GM21390 (cell line): ENCODE data around the gene GSDME.
"Not testable (repeated sequence)": the region's sequence is repeated elsewhere in the genome, so short reads cannot be mapped to it uniquely, and the experiment has no call there.

Experiments
- ATAC-seq: cut with Tn5 transposase; IDR thresholded peaks from one replicate; pipeline ENCODE4 v1.9.1; 2021; ENCODE audit not compliant: unreplicated experiment

Gene GSDME

GRCh38 chr7:24757353-24758275 is at the start of gene GSDME:
GSDME (minus strand) TSS chr7:24757464; CDS start chr7:24749774, 7,690 bp downstream.
- peak; percentile 51 for ATAC-seq

DNA sequence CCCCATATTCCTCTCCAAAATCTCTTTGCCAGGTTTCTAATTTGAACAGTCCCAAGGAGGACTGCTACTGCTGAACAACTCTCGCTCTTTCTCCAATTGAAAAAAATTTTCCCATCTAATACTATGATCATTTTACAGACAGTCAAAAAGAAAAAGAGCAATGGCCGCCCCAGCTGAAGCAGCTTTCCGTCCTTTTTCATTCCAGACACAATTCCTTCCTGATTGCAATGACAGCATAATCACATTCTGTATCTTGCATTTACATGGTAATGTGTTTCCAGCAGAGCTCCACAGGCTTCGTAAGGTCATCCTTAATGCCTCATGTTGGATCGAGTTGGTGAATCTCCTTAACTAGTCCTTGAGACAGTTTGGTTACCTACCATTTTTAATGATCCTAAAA is 45.0 kb upstream of the GSDME start:
- ATAC-seq: no peak

DNA sequence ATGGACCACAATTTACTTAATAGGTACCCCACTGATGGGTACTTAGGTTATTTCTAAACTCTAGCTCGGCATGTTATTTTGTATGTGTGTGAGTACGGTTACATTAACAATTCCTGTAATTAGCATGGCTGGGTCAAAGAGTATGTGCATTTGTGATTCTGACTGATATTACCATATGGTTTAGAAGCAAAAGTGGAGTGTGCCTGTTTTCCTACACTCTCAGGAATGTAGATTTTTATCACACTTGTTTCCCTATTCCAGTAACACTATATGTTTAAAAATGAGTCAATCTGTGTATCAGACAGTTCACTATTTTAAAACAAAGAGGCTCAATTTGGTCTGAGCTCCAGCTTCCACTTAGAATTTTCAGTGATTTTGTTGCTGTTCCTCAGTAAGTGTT is 44.6 kb upstream of the GSDME start:
- ATAC-seq: no peak

DNA sequence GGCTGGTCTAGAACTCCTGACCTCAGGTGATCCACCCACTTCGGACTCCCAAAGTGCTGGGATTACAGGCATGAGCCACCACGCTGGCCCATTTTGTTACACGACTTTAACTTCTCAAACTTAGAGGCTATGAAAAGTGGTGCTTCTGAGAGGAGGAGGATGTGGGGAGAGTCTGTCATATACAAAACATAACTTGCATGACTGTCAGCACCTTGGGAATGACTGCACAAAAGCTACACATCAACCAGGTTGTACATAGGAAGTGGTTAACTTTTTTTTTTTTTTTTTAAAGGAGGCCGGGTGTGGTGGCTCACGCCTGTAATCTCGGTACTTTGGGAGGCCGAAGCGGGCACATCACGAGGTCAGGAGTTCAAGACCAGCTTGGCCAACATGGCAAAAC is 43.4 kb upstream of the GSDME start:
- no peak for ATAC-seq

- no peak for ATAC-seq
Measured at GRCh38 chr7:24800073-24800472, 42.8 kb upstream of the GSDME start.

- no peak for ATAC-seq
Measured at GRCh38 chr7:24799506-24799905, 42.2 kb upstream of the GSDME start.

DNA sequence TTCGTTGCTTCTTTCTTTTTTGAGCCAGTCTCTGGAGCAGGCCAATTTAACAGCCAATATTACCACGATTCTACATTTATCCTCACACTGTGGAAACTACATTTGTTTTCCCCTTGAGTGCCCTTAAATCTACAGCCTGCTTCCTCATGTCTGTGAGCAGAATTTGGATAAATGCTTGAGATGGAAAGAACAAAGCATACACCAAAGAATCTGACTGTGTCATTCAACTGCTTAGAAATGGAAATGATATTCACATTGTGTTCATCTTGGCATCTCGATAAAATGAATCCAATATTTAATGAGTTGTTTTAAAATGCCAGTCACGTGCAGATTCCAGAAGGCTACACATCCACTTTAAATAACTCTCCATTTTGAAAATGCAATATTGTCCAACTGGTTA is 41.0 kb upstream of the GSDME start:
- no peak for ATAC-seq

DNA sequence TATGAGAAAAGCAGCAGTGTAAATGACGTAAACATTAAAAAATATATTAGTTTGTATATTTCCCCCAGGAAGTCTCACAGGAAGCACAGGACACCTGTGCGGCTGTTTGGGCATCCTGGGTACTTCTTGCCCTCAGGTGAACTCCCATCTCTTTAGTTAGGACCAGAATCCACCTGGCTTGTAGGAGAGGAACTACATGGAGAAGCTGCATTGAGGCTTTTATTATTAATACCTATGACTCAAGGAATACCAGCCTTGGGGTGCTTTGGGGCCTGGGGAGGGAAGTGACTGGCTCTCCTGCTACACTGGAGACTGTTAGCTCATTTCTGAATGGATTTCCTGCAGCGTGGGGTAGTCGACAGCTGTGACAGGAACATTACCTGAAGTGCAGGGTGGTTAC is 40.0 kb upstream of the GSDME start:
- no peak for ATAC-seq

DNA sequence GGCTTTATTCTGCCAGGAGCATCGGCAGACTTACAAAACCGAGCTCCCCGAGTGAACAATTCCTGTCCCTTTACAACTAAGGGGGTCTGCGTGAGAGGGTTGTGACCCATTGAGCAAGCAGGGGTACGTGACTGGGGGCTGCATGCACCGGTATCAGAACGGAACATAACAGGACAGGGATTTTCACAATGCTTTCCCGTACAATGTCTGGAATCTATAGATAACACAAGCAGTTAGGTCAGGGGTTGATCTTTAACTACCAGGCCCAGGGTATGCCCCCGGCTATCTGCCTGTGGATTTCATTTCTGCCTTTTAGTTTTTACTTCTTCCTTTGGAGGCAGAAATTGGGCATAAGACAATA is 38.1 kb upstream of the GSDME start:
- ATAC-seq: no peak

DNA sequence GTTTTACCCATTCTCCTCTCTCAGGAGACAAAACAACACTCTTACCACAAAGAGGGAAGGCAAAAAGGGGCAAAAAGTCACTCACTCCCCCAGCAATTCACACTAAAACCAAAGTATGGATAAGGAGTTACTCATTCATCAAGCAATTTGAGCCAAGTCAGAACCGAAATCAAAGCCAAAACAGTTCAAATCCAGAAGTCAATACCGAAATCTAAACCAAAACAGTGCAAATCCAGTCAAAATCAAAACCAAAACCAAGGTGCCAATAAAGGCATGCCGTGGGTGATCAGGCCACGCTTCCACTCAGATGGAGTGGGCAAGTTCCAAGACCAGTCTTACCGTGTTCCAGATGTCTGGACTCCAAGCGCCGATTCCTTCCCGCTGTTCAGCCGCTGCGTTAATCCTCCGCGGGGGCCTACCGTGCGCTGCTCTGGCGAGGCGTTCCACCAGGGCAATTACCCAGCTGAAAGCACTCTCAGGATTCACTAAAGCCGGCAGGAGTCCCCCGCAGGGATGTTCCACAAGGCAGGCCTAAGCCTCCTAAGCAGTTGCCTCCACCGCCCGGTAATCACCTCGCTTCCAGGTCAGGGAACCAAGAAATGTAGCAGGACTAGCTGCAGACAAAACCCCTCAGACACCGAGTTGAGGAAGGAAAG is 37.6 kb upstream of the GSDME start:
- ATAC-seq: not testable (repeated sequence)

GRCh38 chr7:24793982-24794648 is 36.9 kb upstream of the GSDME start:
- ATAC-seq: no peak

DNA sequence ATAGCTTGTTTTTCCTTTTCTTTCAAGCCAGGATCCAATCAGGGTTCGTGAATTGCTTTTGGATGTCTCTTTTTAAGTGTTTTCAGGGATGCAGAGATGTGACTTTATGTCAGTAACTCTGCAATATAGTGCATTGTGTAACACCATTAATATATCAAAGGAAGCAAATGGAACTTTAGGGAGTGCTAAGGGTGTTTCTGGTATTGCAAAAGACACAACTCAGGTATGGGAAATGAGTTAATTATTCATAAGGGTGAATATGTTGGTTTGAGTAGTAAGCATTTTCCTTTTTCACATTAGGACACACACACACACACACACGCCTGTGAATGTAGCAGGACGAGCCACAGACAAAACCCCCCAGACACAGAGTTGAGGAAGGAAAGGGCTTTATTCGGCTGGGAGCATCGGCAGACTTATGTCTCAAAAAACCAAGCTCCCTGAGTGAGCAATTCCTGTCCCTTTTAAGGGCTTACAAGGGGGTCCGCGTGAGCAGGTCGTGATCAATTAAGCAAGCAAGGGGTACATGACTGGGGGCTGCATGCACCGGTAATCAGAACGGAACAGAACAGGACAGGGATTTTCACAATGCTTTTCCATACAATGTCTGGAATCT is 31.8 kb upstream of the GSDME start:
- ATAC-seq: no peak

- no peak for ATAC-seq
Measured at GRCh38 chr7:24788075-24788474, 30.8 kb upstream of the GSDME start.

DNA sequence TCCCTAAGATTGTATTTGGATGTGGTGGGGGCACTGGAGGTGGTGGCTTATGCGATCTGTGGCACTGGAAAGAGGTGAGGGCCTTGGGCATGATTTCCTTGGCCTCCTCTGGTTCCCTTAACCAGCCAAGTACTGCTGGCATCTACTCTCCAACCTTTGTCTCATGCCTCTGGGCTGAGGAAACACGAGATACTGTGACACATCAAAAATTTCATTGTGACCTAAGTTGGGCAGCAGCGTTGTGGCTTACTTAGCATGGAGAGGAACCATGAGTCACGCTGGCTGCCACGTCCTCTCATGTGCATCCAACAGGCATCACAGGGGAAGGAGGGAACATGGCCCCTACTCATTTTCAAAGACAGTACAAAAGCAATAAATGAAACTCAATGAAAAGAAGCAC is 29.7 kb upstream of the GSDME start:
- ATAC-seq: no peak

DNA sequence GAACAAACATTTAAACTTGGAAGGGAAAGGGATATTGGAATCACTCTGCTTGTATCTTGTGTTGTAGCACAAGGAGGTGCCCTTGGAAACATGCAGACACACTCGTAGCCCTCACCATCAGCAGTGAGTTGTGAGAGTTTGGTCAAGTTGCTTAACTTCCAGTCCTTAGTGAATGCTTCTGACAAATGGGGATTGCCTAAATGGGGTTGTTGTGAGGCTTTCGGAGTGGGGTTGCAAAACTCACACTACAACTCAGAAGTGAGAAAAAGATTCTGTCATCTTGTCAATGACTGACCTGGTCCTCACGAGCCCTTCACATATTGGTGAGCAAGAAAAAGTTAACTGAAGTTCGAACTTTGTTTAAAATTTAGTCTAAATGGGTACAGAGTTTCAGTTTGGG is 29.0 kb upstream of the GSDME start:
- ATAC-seq: no peak

GRCh38 chr7:24784277-24784676 is 27.0 kb upstream of the GSDME start:
- no peak for ATAC-seq

- ATAC-seq: no peak
Measured at GRCh38 chr7:24783698-24784097, 26.4 kb upstream of the GSDME start.

DNA sequence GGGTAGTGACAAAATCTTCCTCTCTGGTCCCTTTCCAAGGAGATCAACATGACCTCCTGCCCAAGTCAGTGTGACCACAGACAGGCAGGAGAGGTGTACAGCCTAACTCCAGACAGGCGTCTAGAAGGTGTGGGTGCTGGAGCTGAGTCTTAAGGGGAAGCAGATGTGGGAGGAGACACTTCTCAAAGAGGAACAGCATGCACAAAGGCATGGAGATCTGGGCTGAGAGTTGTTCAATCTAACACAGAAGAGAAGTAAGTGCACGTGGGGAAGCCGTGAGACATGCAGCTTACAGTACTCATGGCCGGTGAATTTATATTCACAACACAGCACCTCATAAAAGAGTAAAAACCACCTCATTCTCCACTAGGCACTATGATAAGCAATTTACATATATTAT is 23.8 kb upstream of the GSDME start:
- no peak for ATAC-seq

DNA sequence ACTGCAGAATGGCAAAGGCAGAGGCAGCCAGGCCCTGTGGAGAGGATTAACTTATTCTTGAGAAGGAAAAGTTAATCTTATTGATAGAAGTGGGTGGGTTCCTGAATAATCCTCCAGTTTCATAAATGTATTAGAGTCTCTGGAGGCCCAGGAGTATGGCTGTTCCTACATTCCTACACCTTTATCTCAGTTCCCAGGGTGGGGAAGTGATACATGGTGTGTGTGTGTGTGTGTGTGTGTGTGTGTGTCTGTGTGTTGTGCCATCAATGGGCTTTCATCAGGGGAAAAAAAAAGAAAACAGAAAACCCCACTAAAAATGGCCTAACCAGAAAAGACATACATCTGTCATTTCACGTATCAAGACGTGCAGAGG is 22.0 kb upstream of the GSDME start:
- ATAC-seq: no peak

GRCh38 chr7:24778543-24779282 is 21.4 kb upstream of the GSDME start:
- peak; percentile 50 for ATAC-seq

DNA sequence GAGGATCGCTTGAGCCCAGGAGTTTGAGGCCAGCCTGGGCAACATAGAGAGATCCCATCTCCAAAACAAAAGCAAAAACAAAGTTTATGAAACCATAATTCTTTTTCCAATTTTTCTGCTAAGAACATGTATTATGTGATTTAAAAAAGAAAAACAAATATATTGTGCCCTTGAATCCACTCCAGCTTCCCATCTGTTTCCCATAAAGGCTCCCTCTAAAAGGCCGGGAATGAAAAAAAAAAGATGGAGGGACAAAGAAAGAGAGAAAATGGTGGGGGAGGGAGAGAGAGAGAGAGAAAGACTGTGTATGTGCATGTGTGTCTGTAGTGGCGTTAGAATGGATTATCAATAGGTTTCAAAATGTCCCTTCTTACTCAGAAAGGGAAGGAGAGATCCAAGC is 20.5 kb upstream of the GSDME start:
- no peak for ATAC-seq
